Liver (tissue), 9 donors: ENCODE results near the gene ANO7. TPM values are rescaled to one million over a fixed set of nuclear protein-coding genes. Genes with fewer than 3 reads are reported as not detected.

Experiments used
- DNase-seq: peaks from one replicate; pipeline ENCODE4 v3.0.0-alpha.2; 2017; ENCODE audit warnings: low spot score
- H3K27ac ChIP-seq, 2 donors: one replicate each; pipeline ENCODE4 v1.7.0; 2013; ENCODE audit warnings: inconsistent platforms in 2 of 2, low read length in 2 of 2, control low read depth in 1 of 2, low read depth in 1 of 2, mild to moderate bottlenecking in 1 of 2
- H3K27me3 ChIP-seq, 4 donors: one replicate each; pipeline versions ENCODE4 v1.6.1 to v1.7.0; 2013; ENCODE audit warnings: low read length in 3 of 4, inconsistent platforms in 1 of 4, mild to moderate bottlenecking in 1 of 4, moderate library complexity in 1 of 4; ENCODE audit not compliant: control insufficient read depth in 4 of 4, insufficient read depth in 4 of 4
- H3K36me3 ChIP-seq, 4 donors: one replicate each; pipeline versions ENCODE4 v1.6.1 to v1.7.0; 2013; ENCODE audit warnings: low read length in 3 of 4, mild to moderate bottlenecking in 3 of 4, low read depth in 1 of 4, moderate library complexity in 1 of 4; ENCODE audit not compliant: control insufficient read depth in 4 of 4, insufficient read depth in 3 of 4
- H3K4me1 ChIP-seq, 4 donors: one replicate each; pipeline versions ENCODE4 v1.6.1 to v1.7.0; 2013; ENCODE audit warnings: low read length in 3 of 4, mild to moderate bottlenecking in 3 of 4, moderate library complexity in 1 of 4; ENCODE audit not compliant: control insufficient read depth in 4 of 4, insufficient read depth in 4 of 4
- H3K4me3 ChIP-seq, 3 donors: one replicate each; pipeline versions ENCODE4 v1.6.1 to v1.7.0; 2013; ENCODE audit warnings: low read length in 3 of 3, control low read depth in 1 of 3, low read depth in 1 of 3, mild to moderate bottlenecking in 1 of 3
- H3K9ac ChIP-seq, 2 donors: one replicate each; pipeline ENCODE4 v1.7.0; 2013; ENCODE audit warnings: low read length in 2 of 2, mild to moderate bottlenecking in 2 of 2, moderate library complexity in 2 of 2, control low read depth in 1 of 2, low read depth in 1 of 2
- H3K9me3 ChIP-seq, 4 donors: one replicate each; pipeline versions ENCODE4 v1.6.1 to v1.7.0; 2013; ENCODE audit warnings: low read length in 3 of 4; ENCODE audit not compliant: control insufficient read depth in 4 of 4
- FOXA1 ChIP-seq: IDR thresholded peaks from 2 replicates; pipeline ENCODE4 v1.6.1; 2016; ENCODE audit warnings: antibody characterized with exemption
- FOXA2 ChIP-seq: IDR thresholded peaks from 2 replicates; pipeline ENCODE4 v1.6.1; 2016; ENCODE audit warnings: antibody characterized with exemption
- HNF4A ChIP-seq, 2 donors: conservative IDR thresholded peaks; 2 replicates each; pipeline ENCODE4 v1.6.1; 2016; ENCODE audit warnings: antibody characterized with exemption in 2 of 2, mild to moderate bottlenecking in 2 of 2
- HNF4G ChIP-seq: IDR thresholded peaks from 2 replicates; pipeline ENCODE4 v1.6.1; 2016; ENCODE audit warnings: antibody characterized with exemption
- RAD21 ChIP-seq, 2 donors: IDR thresholded peaks; 2 replicates each; pipeline ENCODE4 v1.6.1; 2016; ENCODE audit warnings: antibody characterized with exemption in 2 of 2, mild to moderate bottlenecking in 2 of 2
- RXRA ChIP-seq, 2 donors: IDR thresholded peaks; 2 replicates each; pipeline ENCODE4 v1.6.1; 2017 to 2018; ENCODE audit warnings: antibody characterized with exemption in 2 of 2, mild to moderate bottlenecking in 1 of 2
- SP1 ChIP-seq: IDR thresholded peaks from 2 replicates; pipeline ENCODE4 v1.6.1; 2018; ENCODE audit warnings: antibody characterized with exemption, mild to moderate bottlenecking
- YY1 ChIP-seq: IDR thresholded peaks from 2 replicates; pipeline ENCODE4 v1.6.1; 2016; ENCODE audit warnings: antibody characterized with exemption, mild to moderate bottlenecking
- WGBS: extraction: QIAGEN DNeasy Blood & Tissue Kit; methylation state at CpG from one replicate; pipeline ENCODE4 v1.1.7; 2013; 5-methylcytosine and 5-hydroxymethylcytosine counted together
- polyA plus RNA-seq, 2 donors: library from polyadenylated mRNA; stranded (reverse) in 1 of 2; unstranded in 1 of 2; fragments of 200-250 nt in 1 of 2; fragments of >200 nt in 1 of 2; fragmentation: Nextera tagmentation in 1 of 2; extraction: Ambion mirVana in 1 of 2; gene quantifications; one replicate each; pipeline versions ENCODE4 v1.2.1 to v1.2.3, GENCODE V29; 2013 to 2015
- total RNA-seq, 2 donors: library from RNA; depleted of rRNA; stranded (reverse); fragments of >200 nt; gene quantifications; one replicate each; pipeline ENCODE4 v1.2.3, GENCODE V29; 2014
- TF ChIP-seq, protein P1 (sequence below): fragments of 150-350 bp; IDR thresholded peaks from 2 replicates; pipeline ENCODE4 v1.5.1; 2017; ENCODE audit warnings: improper control_type of control experiment, low read depth, low read length; ENCODE audit not compliant: missing input control
- TF ChIP-seq, protein P2 (sequence below): IDR thresholded peaks from 2 replicates; pipeline ENCODE4 v1.6.1; 2016; ENCODE audit warnings: antibody characterized with exemption
- TF ChIP-seq, protein P3 (sequence below): IDR thresholded peaks from 2 replicates; pipeline ENCODE4 v1.6.1; 2016; ENCODE audit warnings: antibody characterized with exemption
- donor health status: healthy.
- donor health status: healthy.
- donor health status: healthy.
- donor health status: healthy.
- donor health status: healthy.

Gene ANO7
- total and polyA plus RNA-seq, 4 donors, result 0.25 to 0.70 (median 0.45) TPM

- TF ChIP-seq, protein P1, sequence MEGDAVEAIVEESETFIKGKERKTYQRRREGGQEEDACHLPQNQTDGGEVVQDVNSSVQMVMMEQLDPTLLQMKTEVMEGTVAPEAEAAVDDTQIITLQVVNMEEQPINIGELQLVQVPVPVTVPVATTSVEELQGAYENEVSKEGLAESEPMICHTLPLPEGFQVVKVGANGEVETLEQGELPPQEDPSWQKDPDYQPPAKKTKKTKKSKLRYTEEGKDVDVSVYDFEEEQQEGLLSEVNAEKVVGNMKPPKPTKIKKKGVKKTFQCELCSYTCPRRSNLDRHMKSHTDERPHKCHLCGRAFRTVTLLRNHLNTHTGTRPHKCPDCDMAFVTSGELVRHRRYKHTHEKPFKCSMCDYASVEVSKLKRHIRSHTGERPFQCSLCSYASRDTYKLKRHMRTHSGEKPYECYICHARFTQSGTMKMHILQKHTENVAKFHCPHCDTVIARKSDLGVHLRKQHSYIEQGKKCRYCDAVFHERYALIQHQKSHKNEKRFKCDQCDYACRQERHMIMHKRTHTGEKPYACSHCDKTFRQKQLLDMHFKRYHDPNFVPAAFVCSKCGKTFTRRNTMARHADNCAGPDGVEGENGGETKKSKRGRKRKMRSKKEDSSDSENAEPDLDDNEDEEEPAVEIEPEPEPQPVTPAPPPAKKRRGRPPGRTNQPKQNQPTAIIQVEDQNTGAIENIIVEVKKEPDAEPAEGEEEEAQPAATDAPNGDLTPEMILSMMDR, result no peak
- TF ChIP-seq FOXA2, result no peak
- TF ChIP-seq, protein P2, sequence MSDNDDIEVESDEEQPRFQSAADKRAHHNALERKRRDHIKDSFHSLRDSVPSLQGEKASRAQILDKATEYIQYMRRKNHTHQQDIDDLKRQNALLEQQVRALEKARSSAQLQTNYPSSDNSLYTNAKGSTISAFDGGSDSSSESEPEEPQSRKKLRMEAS, result no peak
- no peak for TF ChIP-seq HNF4A (conservative IDR thresholded peaks at IDR 0.05)
Measured at GRCh38 chr2:241241669-241242068, 53.2 kb downstream of the ANO7 start (continued).

- H3K36me3 ChIP-seq, result peaks cover 19 to 96% (median 92%) of the 10 kb centered on the region in 4 donors
- no peak for TF ChIP-seq HNF4A (conservative IDR thresholded peaks at IDR 0.05)
- TF ChIP-seq RXRA (IDR thresholded peaks at IDR 0.05), result no peak
- TF ChIP-seq SP1, result no peak
- no peak for TF ChIP-seq HNF4G
- no peak for TF ChIP-seq RAD21 (IDR thresholded peaks at IDR 0.05)
- TF ChIP-seq FOXA1, result no peak
- TF ChIP-seq YY1, result no peak
- TF ChIP-seq, protein P2, result no peak
- WGBS, result 80% methylated on average over 14 of the region's 14 CpGs
- H3K27me3 ChIP-seq, result no peaks in the 10 kb centered on the region
- no peak overlapping the region for H3K9ac ChIP-seq
- H3K4me3 ChIP-seq, result no peak overlapping the region
- no peaks in the 10 kb centered on the region for H3K9me3 ChIP-seq
- H3K4me1 ChIP-seq, result no peaks in the 10 kb centered on the region
- DNase-seq, result no peak
- no peak overlapping the region for H3K27ac ChIP-seq
Measured at GRCh38 chr2:241242306-241242705, 53.8 kb downstream of the ANO7 start.

- no peak overlapping the region for H3K27ac ChIP-seq
- no peaks in the 10 kb centered on the region for H3K4me1 ChIP-seq
- WGBS, result 98% methylated on average over 6 of the region's 6 CpGs
- H3K36me3 ChIP-seq, result peaks cover 23 to 96% (median 92%) of the 10 kb centered on the region in 4 donors
- H3K9ac ChIP-seq, result no peak overlapping the region
- TF ChIP-seq, protein P1, result no peak
- TF ChIP-seq, protein P3, sequence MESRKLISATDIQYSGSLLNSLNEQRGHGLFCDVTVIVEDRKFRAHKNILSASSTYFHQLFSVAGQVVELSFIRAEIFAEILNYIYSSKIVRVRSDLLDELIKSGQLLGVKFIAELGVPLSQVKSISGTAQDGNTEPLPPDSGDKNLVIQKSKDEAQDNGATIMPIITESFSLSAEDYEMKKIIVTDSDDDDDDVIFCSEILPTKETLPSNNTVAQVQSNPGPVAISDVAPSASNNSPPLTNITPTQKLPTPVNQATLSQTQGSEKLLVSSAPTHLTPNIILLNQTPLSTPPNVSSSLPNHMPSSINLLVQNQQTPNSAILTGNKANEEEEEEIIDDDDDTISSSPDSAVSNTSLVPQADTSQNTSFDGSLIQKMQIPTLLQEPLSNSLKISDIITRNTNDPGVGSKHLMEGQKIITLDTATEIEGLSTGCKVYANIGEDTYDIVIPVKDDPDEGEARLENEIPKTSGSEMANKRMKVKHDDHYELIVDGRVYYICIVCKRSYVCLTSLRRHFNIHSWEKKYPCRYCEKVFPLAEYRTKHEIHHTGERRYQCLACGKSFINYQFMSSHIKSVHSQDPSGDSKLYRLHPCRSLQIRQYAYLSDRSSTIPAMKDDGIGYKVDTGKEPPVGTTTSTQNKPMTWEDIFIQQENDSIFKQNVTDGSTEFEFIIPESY, result no peak
- no peak for TF ChIP-seq RAD21 (IDR thresholded peaks at IDR 0.05)
- no peak overlapping the region for H3K4me3 ChIP-seq
- H3K27me3 ChIP-seq, result no peaks in the 10 kb centered on the region
- H3K9me3 ChIP-seq, result no peaks in the 10 kb centered on the region
- no peak for DNase-seq
Measured at GRCh38 chr2:241244368-241244767, 55.9 kb downstream of the ANO7 start.
